ENCODE results near the gene PACS2.
A peak's percentile ranks its signal among the peaks of the same experiment; 100 is the strongest.
"Not testable (repeated sequence)": the region's sequence is repeated elsewhere in the genome, so short reads cannot be mapped to it uniquely, and the experiment has no call there.

Gene PACS2

DNA sequence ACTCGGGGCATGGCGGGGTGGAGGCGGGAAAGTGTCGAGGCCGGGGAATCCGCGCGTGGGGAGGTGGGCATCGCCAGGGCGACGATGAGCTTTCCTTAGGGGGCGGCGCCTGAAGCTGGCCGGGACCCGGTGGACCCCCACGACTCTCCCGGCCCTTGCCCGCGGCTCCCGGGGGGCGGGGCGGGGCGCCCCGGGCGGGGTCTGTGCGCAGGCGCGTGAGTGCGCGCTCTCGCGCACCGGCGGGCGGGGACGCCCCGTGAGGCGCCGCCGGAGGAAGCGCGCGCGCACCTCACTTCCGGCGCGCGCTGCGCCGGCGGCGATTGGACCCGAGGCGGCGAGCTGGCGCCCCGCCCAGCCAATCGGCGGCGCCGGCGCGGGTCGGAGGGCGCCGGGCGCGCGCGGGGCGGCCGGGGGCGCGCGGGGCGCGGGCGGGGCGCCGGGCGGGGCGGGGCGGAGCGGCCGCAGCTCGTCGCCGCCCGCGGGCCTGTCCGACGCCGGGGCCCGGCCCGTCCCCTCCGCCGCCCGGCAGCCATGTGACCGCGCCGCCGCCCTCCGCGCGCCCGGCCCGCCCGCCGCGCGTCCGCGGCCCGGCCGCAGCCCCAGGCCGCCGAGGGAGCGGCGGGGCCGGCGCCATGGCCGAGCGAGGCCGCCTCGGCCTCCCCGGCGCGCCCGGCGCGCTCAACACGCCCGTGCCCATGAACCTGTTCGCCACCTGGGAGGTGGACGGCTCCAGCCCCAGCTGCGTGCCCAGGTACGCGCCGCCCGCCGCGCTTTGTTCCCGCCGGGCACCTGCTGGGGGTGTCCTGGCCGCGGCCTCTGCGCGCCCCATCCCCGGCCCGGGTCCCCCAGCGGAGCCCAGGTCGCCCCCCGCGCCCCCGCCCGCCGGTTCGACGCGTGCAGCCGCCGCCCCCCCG is at the start of gene PACS2:
Gene PACS2, plus strand, starts transcription at position 462 of the 914 bp plus-strand sequence. Its CDS starts 171 bp downstream, at position 633.
- peak; percentile 84 for DNase-seq (ENCODE audit: low read depth)

- DNase-seq (ENCODE audit: low read depth), result no peak
Observed at GRCh38 chr14:105267820-105268548, 46.6 kb upstream of the PACS2 start.

GRCh38 chr14:105268736-105269354 is 45.7 kb upstream of the PACS2 start:
- DNase-seq (ENCODE audit: low read depth), result no peak

DNA sequence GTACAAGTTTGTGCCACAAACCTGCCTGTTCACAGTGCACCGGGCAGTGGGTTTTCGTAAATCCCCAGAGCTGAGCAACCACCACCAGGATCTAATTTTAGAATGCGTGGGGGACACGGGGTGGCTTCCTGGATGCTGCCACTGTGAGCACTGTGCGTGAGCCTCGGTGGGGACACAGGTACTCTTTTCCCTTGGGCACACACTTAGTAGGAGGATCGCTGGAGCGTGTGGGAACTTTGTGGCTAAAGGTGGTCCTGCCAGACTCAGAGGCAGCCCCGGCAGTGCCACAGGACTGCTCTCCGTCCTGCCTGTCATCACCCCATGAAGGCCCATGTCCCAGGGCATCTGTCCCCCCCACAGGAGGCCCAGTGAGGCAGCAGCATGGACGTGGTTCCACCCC is 45.1 kb upstream of the PACS2 start:
- no peak for DNase-seq (ENCODE audit: low read depth)

DNA sequence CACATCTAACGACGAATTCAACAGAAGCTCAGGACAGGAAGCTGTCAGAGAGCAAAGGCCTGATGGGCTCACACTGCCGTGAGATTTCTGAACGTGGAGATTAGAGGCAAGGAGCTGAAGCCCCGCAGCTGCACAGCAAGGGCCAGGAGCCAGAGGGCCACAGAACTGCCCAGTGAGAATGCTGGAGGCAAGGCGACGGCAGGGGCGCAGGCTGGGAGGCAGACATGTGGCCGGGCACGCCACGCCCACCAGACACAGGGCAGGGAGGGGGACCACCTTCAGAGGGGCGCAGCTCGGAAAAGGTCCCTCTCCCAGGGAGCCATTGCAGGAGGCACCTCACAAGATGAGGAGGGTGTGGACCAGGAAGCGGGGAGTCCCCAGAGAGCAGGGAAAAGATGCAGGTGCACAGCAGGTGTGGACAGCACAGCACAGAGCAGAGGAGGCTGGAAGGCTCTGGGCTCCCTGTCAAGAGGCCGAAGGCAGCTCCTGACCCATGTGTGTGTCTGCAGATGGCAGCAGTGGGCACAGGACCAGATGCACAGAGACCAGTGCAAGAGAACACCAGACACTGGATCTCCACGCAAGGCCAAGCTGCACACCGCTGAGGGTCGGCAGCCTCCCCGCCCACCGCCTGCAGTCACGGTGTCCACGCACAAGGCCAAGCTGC is 43.2 kb upstream of the PACS2 start:
- DNase-seq (ENCODE audit: low read depth), result no peak

DNA sequence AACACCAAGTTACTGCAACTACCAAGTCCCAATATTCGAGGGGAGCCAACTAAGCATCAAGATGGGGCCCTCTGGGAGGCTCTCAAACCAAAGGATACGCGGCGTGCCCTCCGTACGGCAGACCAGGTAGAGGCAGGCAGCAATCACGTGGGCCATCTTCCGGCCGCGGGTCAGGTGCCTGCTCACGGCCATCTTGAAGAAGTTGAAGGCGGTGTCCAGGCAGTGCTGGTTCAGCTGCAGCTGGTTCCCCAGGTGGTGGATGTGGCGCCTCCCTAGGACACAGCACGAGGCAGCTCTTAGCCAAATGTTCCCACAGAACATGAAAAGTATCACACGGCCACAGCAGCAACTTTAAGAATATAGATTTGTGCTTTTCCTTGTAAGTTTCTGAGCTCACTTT is 41.9 kb upstream of the PACS2 start:
- no peak for DNase-seq (ENCODE audit: low read depth)

DNA sequence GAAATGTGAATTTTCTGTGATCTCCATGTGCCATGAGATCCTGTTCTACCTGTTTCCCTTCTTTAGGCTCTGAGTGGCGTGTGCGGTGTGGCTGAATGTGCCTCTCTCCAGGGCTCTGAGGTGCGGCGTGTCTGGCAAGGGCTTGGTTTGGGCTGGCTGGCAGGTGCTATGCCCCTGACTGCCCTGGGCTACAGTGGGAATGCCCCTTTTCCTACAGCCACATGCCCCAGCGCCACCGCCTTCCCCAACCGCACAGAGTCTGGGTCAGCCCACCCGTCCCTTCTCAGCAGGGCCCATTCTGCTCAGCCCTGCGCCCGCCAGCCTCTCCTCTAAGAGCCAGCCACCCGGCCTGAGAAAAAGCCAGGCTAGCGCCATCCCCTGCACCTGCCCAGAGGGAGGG is 41.5 kb upstream of the PACS2 start:
- no peak for DNase-seq (ENCODE audit: low read depth)

DNA sequence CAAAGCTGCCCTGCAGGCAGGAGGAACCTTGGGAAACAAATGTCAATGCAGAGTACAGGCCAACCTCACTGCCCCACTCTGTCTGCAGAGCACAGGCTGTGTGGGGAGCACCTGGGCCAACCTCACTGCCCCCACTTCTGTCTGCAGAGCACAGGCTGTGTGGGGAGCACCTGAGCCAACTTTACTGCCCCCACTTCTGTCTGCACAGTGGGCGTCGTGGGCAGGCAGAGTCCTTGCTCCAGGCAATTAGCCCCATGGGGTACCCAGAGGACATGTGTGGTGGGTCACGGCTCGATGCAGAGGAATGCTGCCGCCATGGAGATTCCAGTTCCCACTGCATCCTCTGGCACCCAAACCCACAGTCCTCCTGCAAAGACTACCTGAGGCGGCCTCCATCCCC is 39.9 kb upstream of the PACS2 start:
- DNase-seq (ENCODE audit: low read depth), result no peak

GRCh38 chr14:105275267-105275946 is 39.1 kb upstream of the PACS2 start:
- peak; percentile 93 for DNase-seq (ENCODE audit: low read depth)

DNA sequence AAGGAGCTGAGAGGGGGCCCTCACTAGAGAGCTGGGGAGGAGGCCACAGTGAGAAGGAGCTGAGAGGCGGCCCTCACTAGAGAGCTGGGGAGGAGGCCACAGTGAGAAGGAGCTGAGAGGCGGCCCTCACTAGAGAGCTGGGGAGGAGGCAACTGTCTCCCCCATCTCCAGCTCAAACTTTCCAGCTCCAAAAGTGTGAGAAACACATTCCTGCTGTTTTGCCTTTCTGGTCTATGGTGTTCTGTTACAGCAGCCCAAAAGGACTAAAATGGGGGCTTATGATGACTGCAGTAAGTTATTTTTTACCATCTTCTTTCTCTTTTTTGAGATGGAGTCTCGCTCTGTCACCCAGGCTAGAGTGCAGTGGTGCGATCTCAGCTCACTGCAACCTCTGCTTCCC is 37.1 kb upstream of the PACS2 start:
- DNase-seq (ENCODE audit: low read depth), result not testable (repeated sequence)

DNA sequence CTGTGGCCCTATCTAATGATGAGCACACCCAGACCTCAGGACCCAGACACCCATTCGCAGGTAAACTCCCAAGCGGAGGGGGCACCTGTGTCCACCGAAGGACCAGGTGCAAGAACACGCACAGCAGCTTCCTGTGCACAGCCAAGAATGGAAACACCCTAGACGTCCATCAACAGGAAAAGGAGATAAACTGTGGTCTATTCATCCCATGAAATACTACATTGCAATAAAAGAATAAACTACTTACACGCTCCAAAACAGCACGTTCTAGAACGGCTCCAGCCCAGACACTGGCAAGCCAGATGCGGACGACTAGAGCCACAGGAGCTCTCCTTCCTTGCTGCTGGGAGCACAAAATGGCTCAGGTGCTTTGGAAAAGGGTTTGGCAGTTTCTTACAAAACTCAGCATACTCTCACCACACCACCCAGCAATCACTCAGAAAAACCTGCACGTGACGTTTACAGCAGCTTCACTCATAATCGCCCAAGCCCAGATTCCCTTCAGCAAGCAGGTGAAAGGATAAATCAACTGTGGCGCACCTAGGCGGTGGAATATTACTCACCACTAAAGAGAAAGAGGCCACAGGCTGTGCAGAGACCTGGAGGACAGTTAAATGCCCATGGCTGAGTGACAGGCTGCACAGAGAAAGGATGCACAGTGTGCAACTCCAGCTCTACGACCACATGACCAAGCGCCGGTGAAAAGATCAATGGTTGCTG is 34.7 kb upstream of the PACS2 start:
- DNase-seq (ENCODE audit: low read depth), result no peak

GRCh38 chr14:105280525-105280924 is 34.0 kb upstream of the PACS2 start:
- no peak for DNase-seq (ENCODE audit: low read depth)

DNA sequence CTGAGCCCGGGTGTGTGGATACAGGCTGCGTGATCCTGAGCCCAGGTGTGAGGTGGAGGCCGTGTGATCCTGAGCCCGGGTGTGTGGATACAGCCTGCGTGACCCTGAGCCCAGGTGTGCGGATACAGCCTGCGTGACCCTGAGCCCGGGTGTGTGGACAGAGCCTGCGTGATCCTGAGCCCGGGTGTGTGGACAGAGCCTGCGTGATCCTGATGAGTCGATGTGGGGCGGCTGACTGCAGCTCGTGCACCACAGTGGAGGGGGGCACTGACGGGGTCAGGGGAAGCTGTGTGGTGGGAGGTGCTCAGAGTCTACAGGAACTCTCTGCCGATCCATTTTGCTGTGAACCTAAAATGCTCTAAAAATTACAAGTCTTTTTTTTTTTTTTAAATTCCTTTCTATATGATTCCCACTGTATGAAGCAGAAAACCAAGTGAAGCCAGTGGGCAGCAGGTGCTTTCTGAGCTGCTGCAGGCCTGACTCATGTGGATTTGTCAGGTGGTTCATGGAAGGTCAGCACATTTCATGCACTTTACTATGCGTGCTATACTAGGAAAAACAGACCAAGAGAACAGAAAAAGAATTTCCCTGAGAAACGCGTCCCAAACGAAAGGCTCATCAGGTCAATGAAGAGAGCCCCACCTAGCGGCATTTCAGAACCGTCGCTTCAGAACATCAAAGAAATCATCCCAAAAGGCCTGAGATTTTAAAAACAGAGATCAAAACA is 33.0 kb upstream of the PACS2 start:
- DNase-seq (ENCODE audit: low read depth), result peak; percentile 65

DNA sequence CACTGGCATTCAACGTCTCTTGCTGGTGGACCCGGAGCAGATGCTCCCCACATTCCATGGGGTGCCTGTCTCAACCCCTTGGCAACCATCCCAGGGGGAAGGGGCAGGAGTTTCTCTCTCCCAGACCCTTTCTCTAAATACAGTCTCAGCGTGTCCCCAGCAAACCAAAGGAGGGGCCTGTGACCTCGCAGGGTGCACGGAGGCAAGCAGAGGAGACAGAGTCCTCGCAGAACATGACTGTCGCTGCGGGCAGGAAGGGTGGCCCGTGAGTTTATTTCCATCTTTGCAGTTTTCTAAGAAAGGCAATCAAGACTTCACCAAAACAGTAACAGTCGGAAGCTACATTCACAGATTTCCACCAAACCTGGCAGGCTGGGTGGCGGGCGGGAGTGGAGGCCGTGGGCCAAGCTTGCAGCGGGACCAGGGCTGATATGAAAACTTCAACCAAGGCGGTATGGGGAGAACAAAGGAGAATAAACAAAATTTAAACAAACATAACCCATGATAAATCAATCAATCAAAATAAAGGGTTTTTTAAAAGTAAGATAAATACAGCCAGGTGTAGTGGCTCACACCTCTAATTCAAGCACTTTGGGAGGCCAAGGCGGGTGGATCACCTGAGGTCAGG is 32.3 kb upstream of the PACS2 start:
- DNase-seq (ENCODE audit: low read depth), result no peak

GRCh38 chr14:105283028-105283427 is 31.5 kb upstream of the PACS2 start:
- DNase-seq (ENCODE audit: low read depth), result no peak

DNA sequence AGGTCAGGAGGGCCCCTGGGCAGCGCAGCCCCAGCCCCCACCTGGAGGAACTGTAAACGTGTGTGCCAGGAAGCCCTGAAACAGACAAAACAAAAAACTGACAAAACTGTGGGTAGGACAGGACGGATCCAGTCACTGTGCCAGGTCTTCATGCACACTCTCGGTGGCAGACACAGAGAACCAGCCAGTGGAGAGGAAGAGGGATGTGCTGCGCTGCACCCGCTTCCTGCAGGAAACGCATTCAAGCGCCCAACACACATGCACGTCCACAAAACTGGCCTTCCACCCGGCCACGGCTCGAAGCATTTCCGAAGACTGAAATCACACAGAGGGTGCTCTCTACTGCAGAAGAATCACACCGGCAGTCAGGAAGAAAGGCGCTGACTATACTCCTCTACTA is 30.6 kb upstream of the PACS2 start:
- DNase-seq (ENCODE audit: low read depth), result no peak

- no peak for DNase-seq (ENCODE audit: low read depth)
Observed at GRCh38 chr14:105285174-105285573, 29.4 kb upstream of the PACS2 start.

GRCh38 chr14:105286759-105287144 is 27.8 kb upstream of the PACS2 start:
- no peak for DNase-seq (ENCODE audit: low read depth)

- DNase-seq (ENCODE audit: low read depth), result no peak
Observed at GRCh38 chr14:105287249-105288102, 27.1 kb upstream of the PACS2 start.

All from fibroblast of gingiva (primary cell).